Glutamatergic neuron (in vitro differentiated cells): ENCODE measurements around the gene P2RY2. TPM values are rescaled to one million over a fixed set of nuclear protein-coding genes. Genes with fewer than 3 reads are reported as not detected.

Experiments used
- DNase-seq: peaks from one replicate; pipeline ENCODE4 v3.0.0; 2022
- H3K27ac Mint-ChIP-seq: one replicate; pipeline ENCODE4 v1.8.0; 2020; ENCODE audit warnings: mild to moderate bottlenecking, mixed read lengths, inconsistent platforms; ENCODE audit not compliant: unreplicated experiment
- H3K27me3 Mint-ChIP-seq: one replicate; pipeline ENCODE4 v1.8.0; 2020; ENCODE audit warnings: mild to moderate bottlenecking, moderate library complexity, mixed read lengths, inconsistent platforms; ENCODE audit not compliant: unreplicated experiment
- H3K36me3 Mint-ChIP-seq: one replicate; pipeline ENCODE4 v1.8.0; 2020; ENCODE audit warnings: mild to moderate bottlenecking, mixed read lengths, inconsistent platforms; ENCODE audit not compliant: unreplicated experiment
- H3K4me1 Mint-ChIP-seq: one replicate; pipeline ENCODE4 v1.8.0; 2020; ENCODE audit warnings: mild to moderate bottlenecking, low read depth, mixed read lengths, inconsistent platforms; ENCODE audit not compliant: unreplicated experiment
- H3K4me3 Mint-ChIP-seq: one replicate; pipeline ENCODE4 v1.8.0; 2020; ENCODE audit warnings: mild to moderate bottlenecking, mixed read lengths, inconsistent platforms; ENCODE audit not compliant: unreplicated experiment
- H3K9me3 Mint-ChIP-seq: one replicate; pipeline ENCODE4 v1.8.0; 2020; ENCODE audit warnings: mild to moderate bottlenecking, moderate library complexity, mixed read lengths, inconsistent platforms; ENCODE audit not compliant: unreplicated experiment
- total RNA-seq: library from RNA; stranded (reverse); fragmentation: NEBNext Ultra II Directional; extraction: Animal tissue kit (Norgen Biotek cat#: 25700); gene quantifications from one replicate; pipeline ENCODE4 v1.2.1, GENCODE V29; 2021; ENCODE audit not compliant: unreplicated experiment
- TF ChIP-seq, protein P1 (sequence below): fragments of 200-600 bp; sonication (generic); IDR thresholded peaks from one replicate; pipeline ENCODE4 v1.5.0; 2021; ENCODE audit not compliant: partially characterized antibody, unreplicated experiment

Gene P2RY2
- total RNA-seq, 1 donor from 2014 or later, result 0.69 TPM

DNA sequence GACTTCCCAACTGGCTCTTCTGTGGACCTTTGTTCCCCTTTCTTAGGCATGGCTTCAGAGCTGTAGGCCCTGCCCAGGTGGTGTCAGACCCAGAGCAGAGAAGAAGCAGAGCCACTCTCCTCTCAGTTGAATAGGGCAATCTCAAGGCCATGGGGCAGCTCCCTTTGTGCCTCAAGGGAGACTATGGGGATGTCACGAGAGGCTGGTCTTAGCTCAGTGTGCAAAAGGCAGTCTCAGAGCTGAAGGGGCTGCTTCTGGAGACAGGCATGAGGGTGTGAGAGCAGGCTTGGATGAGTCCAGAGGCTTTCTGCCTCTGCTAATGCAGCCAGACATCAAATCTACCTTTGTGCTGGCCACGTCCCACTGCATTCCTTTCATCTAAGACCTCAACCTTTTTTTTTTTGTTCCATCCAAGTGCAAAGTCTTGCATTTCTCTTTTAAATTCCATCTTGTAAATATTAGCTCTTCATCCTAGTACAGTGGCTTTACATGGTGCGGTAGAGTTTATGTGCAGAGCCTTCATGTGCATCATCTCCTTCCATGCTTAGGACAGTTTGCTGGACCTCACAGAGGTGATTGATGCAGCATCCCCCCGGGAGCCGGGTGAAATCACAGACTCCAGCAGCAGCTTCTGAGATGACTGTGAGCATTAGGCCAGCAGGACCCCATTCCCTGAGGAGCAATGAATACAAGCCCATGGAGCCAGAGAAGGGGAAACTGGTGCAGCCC lies 41.8 kb upstream of the P2RY2 start:
- H3K27ac Mint-ChIP-seq, result no peak overlapping the region

DNA sequence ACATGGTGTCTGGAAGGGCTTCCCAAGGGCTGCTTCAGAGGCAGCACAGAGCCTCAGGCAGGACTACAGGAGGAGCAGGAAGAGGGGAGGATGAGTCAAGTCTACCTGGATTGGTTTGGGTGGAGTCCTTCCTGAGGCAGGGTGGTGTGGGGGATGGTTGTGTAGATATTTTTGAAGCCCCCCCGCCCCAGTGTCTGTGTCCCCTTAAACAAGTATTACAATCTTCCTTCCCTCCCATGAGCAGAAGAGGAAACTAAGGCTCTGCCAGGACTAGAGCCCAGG lies 41.3 kb upstream of the P2RY2 start:
- no peak overlapping the region for H3K27ac Mint-ChIP-seq
- H3K4me1 Mint-ChIP-seq, result peaks cover 5% of the 10 kb centered on the region
- TF ChIP-seq, protein P1, sequence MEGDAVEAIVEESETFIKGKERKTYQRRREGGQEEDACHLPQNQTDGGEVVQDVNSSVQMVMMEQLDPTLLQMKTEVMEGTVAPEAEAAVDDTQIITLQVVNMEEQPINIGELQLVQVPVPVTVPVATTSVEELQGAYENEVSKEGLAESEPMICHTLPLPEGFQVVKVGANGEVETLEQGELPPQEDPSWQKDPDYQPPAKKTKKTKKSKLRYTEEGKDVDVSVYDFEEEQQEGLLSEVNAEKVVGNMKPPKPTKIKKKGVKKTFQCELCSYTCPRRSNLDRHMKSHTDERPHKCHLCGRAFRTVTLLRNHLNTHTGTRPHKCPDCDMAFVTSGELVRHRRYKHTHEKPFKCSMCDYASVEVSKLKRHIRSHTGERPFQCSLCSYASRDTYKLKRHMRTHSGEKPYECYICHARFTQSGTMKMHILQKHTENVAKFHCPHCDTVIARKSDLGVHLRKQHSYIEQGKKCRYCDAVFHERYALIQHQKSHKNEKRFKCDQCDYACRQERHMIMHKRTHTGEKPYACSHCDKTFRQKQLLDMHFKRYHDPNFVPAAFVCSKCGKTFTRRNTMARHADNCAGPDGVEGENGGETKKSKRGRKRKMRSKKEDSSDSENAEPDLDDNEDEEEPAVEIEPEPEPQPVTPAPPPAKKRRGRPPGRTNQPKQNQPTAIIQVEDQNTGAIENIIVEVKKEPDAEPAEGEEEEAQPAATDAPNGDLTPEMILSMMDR, result no peak
- H3K27me3 Mint-ChIP-seq, result peaks cover 2% of the 10 kb centered on the region
- no peaks in the 10 kb centered on the region for H3K9me3 Mint-ChIP-seq
- no peak overlapping the region for H3K4me3 Mint-ChIP-seq
- H3K36me3 Mint-ChIP-seq, result no peaks in the 10 kb centered on the region
- no peak for DNase-seq

More for the DNA sequence above, 41.8 kb upstream of the P2RY2 start:
- H3K9me3 Mint-ChIP-seq, result no peaks in the 10 kb centered on the region
- DNase-seq, result no peak
- no peaks in the 10 kb centered on the region for H3K36me3 Mint-ChIP-seq
- TF ChIP-seq, protein P1, result no peak
- H3K4me1 Mint-ChIP-seq, result peaks cover 6% of the 10 kb centered on the region
- no peak overlapping the region for H3K4me3 Mint-ChIP-seq
- peaks cover 2% of the 10 kb centered on the region for H3K27me3 Mint-ChIP-seq

DNA sequence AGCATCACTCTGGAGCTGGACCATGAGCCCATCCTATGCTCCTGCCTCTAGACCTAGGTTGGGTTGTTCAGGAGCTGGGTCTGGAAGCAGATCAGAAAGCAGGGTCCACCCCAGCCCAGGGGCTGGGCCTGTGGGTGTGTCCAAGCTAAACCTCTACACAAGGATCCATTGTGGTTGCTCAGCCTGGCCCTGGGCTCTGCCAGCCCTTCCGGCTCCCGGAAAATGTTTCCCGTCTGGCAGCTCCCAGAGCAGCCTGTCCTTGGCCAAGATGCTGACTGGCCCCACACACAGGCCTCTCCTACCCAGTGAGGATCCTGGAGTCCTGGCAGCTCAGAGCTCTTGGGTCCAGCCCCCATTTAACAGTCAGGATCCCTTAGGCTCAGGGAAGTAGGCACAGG lies 40.7 kb upstream of the P2RY2 start:
- H3K36me3 Mint-ChIP-seq, result no peaks in the 10 kb centered on the region
- no peaks in the 10 kb centered on the region for H3K9me3 Mint-ChIP-seq
- H3K27me3 Mint-ChIP-seq, result peaks cover 2% of the 10 kb centered on the region
- no peak overlapping the region for H3K4me3 Mint-ChIP-seq
- peaks cover 5% of the 10 kb centered on the region for H3K4me1 Mint-ChIP-seq
- TF ChIP-seq, protein P1, result no peak
- H3K27ac Mint-ChIP-seq, result no peak overlapping the region
- no peak for DNase-seq

DNA sequence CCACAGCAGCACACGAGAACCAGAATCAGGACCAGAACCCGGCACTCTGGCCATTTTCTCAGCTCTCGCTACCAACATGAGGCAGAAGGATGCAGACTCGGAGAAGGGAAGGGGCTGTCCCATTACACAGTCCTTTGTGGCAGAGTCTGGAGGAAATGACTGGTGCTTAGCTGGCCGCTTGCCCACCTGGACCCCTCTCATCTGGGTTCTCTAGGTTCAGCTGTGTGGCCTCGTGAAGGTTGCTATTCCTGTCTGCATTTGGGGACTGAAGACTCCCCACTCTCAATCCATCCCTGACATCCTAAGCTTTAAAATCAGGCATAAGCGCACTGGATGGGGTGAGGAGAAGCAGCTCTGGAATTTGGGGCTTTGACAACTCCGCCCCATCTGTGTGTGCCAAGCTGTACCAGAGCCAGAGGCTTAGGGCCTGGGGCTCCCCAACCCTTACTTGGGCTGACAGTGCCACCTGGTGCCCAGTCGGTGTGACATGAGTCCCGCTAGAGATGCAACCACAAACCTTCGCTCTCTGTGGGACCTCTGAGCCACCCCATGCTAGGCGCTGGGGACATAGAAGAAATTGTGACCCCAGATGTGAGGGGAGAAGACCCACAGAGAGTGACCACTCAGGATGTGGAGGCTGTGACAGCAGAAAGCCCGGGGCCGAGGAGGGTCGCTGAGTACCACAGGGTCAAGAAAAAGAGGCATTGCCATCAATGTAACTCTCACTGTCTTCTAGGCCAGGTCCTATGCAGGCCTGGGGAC lies 40.1 kb upstream of the P2RY2 start:
- no peak overlapping the region for H3K4me3 Mint-ChIP-seq
- TF ChIP-seq, protein P1, result peak; percentile 40
- peaks cover 2% of the 10 kb centered on the region for H3K27me3 Mint-ChIP-seq
- H3K9me3 Mint-ChIP-seq, result no peaks in the 10 kb centered on the region
- H3K4me1 Mint-ChIP-seq, result peaks cover 5% of the 10 kb centered on the region
- peak; percentile 71 for DNase-seq
- no peak overlapping the region for H3K27ac Mint-ChIP-seq
- no peaks in the 10 kb centered on the region for H3K36me3 Mint-ChIP-seq

DNA sequence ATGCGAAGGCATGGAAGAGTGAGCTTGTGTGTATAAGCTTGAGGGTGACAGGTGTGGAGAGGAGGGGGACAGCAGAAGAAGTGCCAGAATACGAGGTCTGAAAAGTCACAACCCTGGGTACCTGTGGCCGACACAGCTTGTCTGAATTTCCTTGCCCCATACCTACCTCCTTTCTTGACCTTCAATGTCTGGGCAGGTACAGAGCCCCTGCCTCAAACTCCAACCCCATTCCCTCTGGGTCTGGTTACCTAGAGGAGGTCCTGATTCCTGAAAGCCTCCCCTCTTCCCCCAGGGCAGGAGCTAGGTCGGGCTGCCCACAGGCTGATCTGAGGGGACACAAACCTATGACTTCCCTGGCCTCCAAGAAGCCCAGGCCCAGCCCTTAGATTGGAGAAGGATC lies 39.4 kb upstream of the P2RY2 start:
- Mint-ChIP-seq H3K27ac (no peak overlapping the region), H3K27me3 (peaks cover 2% of the 10 kb centered on the region), H3K4me3 (no peak overlapping the region), H3K36me3 (no peaks in the 10 kb centered on the region), H3K9me3 (no peaks in the 10 kb centered on the region), H3K4me1 (peaks cover 5% of the 10 kb centered on the region)
- DNase-seq, result no peak
- TF ChIP-seq, protein P1, result no peak
